ENCODE results near the gene TPX2. TPM values are rescaled to one million over a fixed set of nuclear protein-coding genes. Genes with fewer than 3 reads are reported as not detected.

Gene TPX2
- 1.2 TPM for total RNA-seq
- long read RNA-seq = 0 reads

GRCh38 chr20:31738729-31739549, at the start of gene TPX2:
Gene TPX2 (plus strand): TSS chr20:31739290. CDS start chr20:31757477, 18,187 bp downstream.
- DNase-seq (ENCODE audit: missing footprints) = peak; percentile 96
- intact Hi-C loops (cut with DNase I) = loop anchor here (5.0 kb wide), 1 partner anchor 78 kb away; the partner anchor contains the start of gene MYLK2
- ATAC-seq = peak; percentile 100

- no peak for DNase-seq (ENCODE audit: missing footprints)
- intact Hi-C loops (cut with DNase I) = no loop called here
- ATAC-seq = no peak
Measured at GRCh38 chr20:31690124-31690666, 48.9 kb upstream of the TPX2 start.

GRCh38 chr20:31691646-31692275, 47.3 kb upstream of the TPX2 start:
- ATAC-seq = no peak
- intact Hi-C loops (cut with DNase I) = no loop called here

GRCh38 chr20:31693402-31693801, 45.7 kb upstream of the TPX2 start:
- ATAC-seq = no peak
- intact Hi-C loops (cut with DNase I) = no loop called here
- DNase-seq (ENCODE audit: missing footprints) = no peak

More at GRCh38 chr20:31691646-31692275, 47.3 kb upstream of the TPX2 start:
- DNase-seq (ENCODE audit: missing footprints) = no peak

- ATAC-seq = no peak
- intact Hi-C loops (cut with DNase I) = no loop called here
Measured at GRCh38 chr20:31693987-31694661, 45.0 kb upstream of the TPX2 start.

GRCh38 chr20:31694842-31695593, 44.1 kb upstream of the TPX2 start:
- intact Hi-C loops (cut with DNase I) = no loop called here
- ATAC-seq = no peak
- no peak for DNase-seq (ENCODE audit: missing footprints)

More at GRCh38 chr20:31693987-31694661, 45.0 kb upstream of the TPX2 start:
- no peak for DNase-seq (ENCODE audit: missing footprints)

GRCh38 chr20:31695849-31696804, 43.0 kb upstream of the TPX2 start:
- ATAC-seq = no peak
- intact Hi-C loops (cut with DNase I) = no loop called here

GRCh38 chr20:31698243-31698802, 40.8 kb upstream of the TPX2 start:
- intact Hi-C loops (cut with DNase I) = no loop called here
- DNase-seq (ENCODE audit: missing footprints) (no peak), ATAC-seq (no peak)

More at GRCh38 chr20:31695849-31696804, 43.0 kb upstream of the TPX2 start:
- no peak for DNase-seq (ENCODE audit: missing footprints)

- intact Hi-C loops (cut with DNase I) = no loop called here
- no peak for DNase-seq (ENCODE audit: missing footprints)
- ATAC-seq = peak; percentile 86
Measured at GRCh38 chr20:31698803-31699718, 40.0 kb upstream of the TPX2 start.

GRCh38 chr20:31699801-31700728, 39.0 kb upstream of the TPX2 start:
- intact Hi-C loops (cut with DNase I) = no loop called here
- no peak for DNase-seq (ENCODE audit: missing footprints)
- ATAC-seq = no peak

- DNase-seq (ENCODE audit: missing footprints) (no peak), ATAC-seq (no peak)
- intact Hi-C loops (cut with DNase I) = no loop called here
Measured at GRCh38 chr20:31700747-31701146, 38.3 kb upstream of the TPX2 start.

GRCh38 chr20:31701591-31701990, 37.5 kb upstream of the TPX2 start:
- intact Hi-C loops (cut with DNase I) = no loop called here
- no peak for ATAC-seq
- no peak for DNase-seq (ENCODE audit: missing footprints)

GRCh38 chr20:31704225-31705119, 34.6 kb upstream of the TPX2 start:
- intact Hi-C loops (cut with DNase I) = no loop called here
- DNase-seq (ENCODE audit: missing footprints) (no peak), ATAC-seq (peak; percentile 26)

- intact Hi-C loops (cut with DNase I) = no loop called here
- DNase-seq (ENCODE audit: missing footprints) (no peak), ATAC-seq (no peak)
Measured at GRCh38 chr20:31705191-31705590, 33.9 kb upstream of the TPX2 start.
